ENCODE results near the gene LAMA1.
"Not testable (repeated sequence)": the region's sequence is repeated elsewhere in the genome, so short reads cannot be mapped to it uniquely, and the experiment has no call there.

Gene LAMA1, protein sequence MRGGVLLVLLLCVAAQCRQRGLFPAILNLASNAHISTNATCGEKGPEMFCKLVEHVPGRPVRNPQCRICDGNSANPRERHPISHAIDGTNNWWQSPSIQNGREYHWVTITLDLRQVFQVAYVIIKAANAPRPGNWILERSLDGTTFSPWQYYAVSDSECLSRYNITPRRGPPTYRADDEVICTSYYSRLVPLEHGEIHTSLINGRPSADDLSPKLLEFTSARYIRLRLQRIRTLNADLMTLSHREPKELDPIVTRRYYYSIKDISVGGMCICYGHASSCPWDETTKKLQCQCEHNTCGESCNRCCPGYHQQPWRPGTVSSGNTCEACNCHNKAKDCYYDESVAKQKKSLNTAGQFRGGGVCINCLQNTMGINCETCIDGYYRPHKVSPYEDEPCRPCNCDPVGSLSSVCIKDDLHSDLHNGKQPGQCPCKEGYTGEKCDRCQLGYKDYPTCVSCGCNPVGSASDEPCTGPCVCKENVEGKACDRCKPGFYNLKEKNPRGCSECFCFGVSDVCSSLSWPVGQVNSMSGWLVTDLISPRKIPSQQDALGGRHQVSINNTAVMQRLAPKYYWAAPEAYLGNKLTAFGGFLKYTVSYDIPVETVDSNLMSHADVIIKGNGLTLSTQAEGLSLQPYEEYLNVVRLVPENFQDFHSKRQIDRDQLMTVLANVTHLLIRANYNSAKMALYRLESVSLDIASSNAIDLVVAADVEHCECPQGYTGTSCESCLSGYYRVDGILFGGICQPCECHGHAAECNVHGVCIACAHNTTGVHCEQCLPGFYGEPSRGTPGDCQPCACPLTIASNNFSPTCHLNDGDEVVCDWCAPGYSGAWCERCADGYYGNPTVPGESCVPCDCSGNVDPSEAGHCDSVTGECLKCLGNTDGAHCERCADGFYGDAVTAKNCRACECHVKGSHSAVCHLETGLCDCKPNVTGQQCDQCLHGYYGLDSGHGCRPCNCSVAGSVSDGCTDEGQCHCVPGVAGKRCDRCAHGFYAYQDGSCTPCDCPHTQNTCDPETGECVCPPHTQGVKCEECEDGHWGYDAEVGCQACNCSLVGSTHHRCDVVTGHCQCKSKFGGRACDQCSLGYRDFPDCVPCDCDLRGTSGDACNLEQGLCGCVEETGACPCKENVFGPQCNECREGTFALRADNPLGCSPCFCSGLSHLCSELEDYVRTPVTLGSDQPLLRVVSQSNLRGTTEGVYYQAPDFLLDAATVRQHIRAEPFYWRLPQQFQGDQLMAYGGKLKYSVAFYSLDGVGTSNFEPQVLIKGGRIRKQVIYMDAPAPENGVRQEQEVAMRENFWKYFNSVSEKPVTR (N-terminal part only)

GRCh38 chr18:7117390-7118355, at the start of gene LAMA1:
Gene LAMA1, minus strand, starts transcription at chr18:7117797. Its CDS starts 77 bp downstream, at chr18:7117720.
- DNase-seq, result no peak

GRCh38 chr18:7165846-7166393, 48.3 kb upstream of the LAMA1 start:
- DNase-seq, result no peak

DNA sequence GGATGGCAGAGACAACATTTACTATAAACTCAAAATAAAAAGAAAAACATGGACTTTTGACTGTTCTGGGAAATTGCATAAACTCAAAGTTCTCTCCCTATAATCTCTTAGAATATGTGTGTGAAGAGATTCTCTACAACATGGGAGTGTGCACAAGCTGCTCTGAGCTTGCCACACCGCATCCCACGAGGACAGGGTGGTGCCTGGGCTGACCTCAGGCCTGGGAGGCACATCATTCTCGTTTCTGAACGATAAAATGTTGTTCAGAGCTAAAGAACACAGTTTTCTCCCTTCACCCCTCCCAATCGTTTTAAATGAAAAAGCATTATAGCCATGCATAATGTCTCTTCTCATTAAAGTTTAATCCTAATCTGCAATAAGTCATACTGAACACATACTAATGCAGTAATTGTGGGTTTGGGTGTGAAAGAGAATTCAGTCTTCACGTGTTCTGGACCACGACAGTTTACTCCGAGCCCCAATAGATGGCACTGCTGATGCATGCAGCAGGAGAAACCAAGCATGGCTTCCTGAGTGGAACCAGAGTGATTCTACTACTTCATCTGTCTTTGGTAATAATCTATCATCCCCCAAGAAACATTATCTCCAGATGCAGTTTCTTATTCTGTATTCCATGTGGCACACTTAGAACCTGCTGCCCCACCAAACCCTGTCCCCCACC, 46.9 kb upstream of the LAMA1 start:
- no peak for DNase-seq

GRCh38 chr18:7158216-7158615, 40.6 kb upstream of the LAMA1 start:
- DNase-seq, result no peak

DNA sequence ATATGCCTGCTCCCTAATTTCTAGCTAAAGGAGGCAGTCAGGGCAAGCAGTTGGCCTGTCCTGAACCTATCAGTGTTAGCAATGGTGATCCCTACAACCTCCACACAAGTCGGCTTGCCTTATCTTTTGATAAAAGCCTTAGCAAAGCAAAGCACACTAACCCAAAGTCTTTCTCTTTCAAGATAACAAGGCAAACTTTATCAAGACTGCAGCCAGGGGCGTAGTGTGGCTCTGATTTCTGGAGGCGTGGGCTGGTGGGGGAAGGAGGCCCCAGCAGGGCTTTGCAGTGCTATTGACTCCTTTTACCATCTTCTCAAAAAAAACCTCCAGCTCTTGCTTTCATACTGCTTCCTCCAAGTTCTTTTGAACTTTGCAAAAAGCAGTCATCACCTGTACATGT, 40.2 kb upstream of the LAMA1 start:
- no peak for DNase-seq

DNA sequence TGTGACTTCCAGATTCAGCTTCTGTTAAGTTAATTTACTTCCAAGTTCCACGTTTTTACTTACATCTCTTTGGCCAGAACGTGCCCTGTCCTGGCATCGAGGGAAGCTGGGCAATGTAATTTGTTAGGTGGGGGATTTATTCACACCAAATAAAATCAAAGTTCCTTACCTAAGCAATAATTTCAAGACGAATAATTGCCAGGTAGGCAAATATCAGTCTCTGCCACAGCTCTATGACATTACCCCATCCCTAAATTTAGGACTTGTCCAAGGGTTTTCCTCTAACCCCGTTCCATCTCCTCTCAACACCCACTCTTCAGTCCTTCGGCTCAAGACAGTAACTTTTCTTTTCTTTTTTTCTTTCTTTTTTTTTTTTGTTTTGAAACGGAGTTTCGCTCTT, 38.3 kb upstream of the LAMA1 start:
- DNase-seq, result no peak

DNA sequence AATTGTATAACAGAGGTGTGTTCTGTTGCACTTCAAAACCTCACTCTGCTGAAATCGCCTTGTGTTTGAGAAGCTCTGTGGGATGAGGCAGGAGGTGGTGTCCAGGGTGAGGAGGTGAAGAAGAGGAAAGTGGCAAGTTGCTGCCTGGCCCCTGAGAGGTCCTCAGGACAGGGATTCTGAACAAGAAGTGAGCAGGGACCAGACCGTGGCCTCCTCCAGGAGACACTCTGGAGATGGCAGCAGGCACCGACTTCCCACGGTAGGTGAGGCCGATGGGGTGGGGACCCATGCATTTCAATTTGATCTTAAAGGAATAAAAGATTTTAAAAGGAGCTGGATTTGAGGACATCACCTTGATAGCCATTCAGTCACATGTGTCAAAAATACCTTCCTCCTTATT, 37.5 kb upstream of the LAMA1 start:
- no peak for DNase-seq

DNA sequence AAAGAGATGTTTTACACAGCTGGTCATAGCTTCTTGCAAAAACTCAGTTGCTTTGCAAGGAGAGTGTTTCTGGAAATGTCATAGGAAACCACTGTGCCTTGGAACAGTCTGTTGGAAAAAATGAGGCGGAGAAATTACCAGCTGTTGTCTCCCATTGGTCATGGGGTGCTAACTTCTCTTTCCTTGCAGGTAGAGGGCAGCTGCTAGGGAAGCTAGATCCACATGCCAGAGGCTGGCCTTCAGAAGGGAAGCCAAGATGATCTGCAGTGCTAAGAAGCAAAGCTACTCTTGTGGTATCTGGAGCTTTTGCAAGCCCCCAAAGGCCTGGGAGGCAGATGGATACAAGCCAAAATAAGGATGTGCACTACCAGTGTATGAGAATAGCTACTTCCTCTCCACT, 34.8 kb upstream of the LAMA1 start:
- no peak for DNase-seq

DNA sequence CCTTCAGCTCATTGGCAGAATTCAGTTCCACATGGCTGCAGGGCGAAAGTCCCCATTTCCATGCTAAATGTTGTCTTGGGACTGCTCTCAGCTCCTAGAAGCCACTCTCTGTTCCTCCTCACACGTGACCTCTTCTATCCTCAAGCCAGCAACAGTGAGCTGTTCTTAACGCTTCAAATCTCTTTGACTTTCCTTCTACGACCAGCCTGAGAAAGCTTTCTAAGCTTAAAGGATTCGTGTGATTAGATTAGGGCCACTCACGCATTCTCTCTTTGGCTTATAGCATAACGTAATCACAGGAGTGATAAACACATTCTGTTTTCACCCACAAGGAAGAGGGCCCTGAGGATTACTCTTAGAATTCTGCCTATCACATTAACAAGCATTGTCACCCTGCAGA, 29.8 kb upstream of the LAMA1 start:
- no peak for DNase-seq

- DNase-seq, result no peak
These were observed 28.5 kb upstream of the LAMA1 start for GRCh38 chr18:7146067-7146466.

DNA sequence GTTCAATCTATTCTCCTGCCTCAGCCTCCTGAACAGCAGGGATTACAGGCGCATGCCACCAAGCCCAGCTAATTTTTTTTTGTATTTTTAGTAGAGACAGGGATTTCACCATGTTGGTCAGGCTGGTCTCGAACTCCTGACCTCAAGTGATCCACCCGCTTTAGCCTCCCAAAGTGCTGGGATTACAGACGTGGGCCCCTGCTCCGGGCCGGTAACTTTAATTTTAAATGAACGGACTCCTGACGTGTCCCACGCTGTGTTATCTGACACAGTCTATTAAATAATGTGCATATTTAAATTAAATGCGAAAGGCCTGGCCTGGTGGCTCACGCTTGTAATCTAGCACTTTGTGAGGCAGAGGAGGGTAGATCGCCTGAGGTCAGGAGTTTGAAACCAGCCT, 27.3 kb upstream of the LAMA1 start:
- DNase-seq, result not testable (repeated sequence)

DNA sequence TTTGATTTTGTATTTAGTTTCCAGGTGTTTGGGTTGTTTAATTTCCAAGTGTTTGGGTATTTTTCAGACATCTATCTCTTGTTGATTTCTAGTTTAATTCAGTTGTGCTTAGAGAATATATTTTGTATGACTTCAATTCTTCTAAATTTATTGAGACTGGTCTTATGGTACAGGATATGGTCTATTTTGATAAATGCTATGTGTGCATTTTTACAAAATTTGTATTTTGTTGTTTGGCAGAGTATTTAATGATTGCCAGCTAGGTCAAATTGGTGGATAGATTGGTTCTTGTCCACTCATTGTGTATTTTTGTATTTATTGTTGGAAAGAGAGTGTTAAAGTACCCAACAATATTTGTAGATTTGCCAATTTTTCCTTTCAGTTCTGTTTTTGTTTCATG, 23.7 kb upstream of the LAMA1 start:
- no peak for DNase-seq

GRCh38 chr18:7139409-7139808, 21.8 kb upstream of the LAMA1 start:
- DNase-seq, result no peak

DNA sequence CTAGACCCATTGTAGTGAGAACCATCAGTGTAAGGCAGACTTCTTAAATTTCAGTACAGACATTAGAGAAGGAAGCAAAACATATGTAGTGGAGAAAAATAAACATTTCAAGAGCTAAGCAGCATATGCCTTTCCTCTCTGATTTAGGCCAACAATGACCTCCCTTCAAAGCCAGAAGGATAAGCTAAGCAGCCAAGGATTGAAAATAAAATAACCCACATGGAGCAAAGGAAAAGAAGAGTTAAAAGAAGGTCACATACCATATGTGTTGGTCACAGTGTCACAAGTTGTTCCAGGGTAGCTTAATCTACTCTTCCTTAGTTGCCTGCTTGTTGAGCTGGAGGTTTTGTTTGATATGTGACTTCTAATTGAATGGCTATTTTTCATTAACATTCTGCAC, 15.6 kb upstream of the LAMA1 start:
- no peak for DNase-seq

DNA sequence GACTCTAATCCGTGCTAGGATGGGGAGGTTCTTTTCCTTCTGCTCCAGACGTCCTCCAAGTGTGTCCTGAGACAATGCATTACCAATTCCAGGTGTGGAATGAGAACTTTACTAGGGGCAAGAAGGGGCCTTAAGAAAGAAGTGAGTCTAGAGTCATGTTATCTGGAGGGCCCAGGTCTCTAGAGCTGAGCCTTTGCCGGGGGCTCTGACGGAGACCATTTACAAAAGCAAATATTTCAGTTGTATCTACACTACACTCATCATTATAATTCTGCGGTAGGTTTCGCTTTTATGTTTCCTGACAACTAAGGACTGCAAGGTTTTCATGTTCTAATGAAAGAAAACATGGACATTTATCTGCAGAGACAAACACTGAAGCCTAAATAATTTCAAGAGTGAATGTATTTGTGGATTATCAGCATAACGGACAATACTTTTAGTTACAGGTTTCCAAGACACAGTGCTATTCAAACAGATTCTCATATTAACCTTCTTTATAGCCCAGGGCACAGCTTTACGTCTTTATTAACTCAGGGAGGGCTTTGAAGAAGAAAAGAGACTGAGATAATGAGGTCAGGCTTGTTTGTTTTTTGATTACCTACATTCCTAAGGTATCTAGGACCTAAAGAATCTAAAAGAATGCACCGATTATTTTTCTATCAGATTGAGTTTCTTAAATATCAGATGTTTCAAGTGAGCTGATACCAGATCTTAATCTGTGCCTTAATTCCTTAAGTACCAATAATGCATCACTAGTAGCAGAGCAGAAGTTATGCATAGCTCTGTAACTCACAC, 15.0 kb upstream of the LAMA1 start:
- no peak for DNase-seq

GRCh38 chr18:7122376-7122775, 4.8 kb upstream of the LAMA1 start:
- DNase-seq, result no peak

DNA sequence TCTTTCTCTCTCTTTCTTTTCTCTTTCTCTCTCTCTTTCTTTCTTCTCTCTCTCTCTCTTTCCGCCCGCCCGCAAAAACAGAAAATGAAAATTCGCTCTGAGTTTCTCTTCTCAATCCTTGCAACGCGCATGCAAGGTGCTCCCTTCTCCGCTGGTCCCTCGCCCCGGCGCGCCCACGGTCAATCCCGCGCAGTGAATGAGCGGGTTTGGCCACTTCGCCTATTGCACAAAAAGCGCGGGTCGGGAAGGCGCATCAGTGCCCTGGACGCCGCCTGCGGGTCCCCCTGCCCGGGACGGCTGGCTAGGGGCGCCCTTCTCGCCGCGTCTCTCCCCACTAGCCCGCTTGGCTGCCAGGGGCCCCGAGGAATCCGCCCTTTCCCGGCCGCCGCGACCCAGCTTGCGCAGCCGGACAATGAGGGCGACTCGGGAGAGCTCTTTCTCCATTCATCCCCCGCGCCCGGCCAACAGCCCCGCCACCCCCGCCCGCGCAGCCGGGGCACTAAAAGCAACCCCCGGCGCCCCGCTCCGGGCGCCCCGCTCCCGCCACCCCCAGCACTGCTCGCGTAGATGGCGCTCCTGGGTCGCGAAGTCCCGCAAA, 706 bp downstream of the LAMA1 start:
- no peak for DNase-seq

DNA sequence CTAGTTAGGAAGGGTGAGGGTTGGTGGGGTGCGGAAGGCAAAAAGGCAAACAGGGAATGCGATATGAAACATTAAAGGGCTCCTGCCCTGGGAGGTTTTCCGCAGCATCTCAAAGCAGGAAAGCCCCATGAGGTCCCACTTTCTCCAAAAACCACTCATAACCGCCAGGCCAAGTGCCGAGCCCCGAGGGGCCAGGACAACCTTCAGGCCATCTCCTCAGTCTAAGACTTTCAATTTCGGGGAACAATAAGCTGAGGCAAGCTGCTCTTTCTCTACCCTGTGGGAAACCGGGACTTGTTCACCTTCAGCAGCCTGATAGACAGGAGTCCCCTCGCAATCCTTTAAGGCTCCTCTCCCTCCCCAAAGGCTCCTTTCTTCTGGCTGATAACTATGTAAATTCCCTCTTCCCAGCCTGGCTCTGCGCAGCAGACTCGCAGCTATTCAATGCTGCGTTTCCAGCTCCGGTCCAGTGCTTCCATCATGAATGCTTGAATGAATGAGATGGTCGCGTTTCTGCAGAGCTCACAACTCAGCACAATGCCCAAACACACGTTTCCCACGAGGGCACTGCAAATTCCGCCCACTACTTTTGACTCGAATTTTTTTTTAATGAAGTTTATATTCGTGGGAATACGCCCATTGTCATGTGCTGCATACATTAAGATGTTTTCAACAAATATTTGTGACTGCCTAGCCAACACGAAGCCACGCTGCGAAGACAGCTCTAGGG, 1.4 kb downstream of the LAMA1 start:
- no peak for DNase-seq

DNA sequence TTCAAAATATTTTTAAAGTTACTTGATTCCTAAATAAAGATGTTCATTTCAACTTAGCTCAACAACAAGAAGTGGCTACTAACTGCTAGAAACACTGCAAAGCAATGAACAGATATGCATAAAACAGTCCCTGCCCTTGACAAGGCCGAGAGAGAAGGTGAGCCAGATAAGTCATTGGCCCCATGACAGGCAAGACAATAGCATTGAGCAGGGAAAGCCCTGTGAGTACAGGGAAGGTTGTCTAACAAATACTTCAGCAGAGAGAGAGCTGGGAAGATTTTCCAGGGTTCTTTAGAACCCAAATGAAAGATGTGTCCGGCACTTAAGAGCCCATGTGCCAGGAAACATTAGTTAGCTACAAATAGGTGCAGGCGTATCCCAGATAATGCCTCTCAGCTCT, 4.7 kb downstream of the LAMA1 start:
- no peak for DNase-seq

Measured in DMS 273 treated with DMSO at 0.1 percent for 48 hours (cell line).